ENCODE measurements around the gene TMEM185A.
"Not testable (repeated sequence)": the region's sequence is repeated elsewhere in the genome, so short reads cannot be mapped to it uniquely, and the experiment has no call there.

Gene TMEM185A

GRCh38 chrX:149550454-149550853 is 81.1 kb downstream of the TMEM185A start:
- peak in 1 of 2 donors; percentile 12 for DNase-seq

GRCh38 chrX:149549701-149550100 is 81.9 kb downstream of the TMEM185A start, which contains the start of gene HSFX3:
TSS of gene HSFX3 (minus strand) at chrX:149549924. CDS start at chrX:149549852, 72 bp downstream.
- not testable (repeated sequence) for DNase-seq

DNA sequence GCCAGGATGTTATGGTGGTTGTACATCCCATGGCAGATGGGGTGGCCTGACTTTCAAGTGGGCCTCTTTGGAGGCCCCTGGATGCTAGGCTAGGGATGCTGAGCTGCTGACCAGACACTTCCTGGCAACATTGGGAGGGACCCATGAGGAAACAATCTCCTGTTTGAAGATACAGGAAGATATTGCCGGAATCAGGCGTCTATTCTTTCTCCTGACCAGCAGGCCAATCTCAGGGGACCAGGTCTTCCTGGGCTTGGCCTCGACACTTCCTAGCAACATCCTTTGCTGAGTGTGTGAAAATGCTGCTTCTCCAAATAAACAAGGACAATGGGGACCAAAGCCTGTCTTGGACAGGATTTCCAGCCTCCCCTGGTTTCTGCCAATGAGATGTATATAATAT is 83.8 kb downstream of the TMEM185A start:
- DNase-seq, result not testable (repeated sequence)

- not testable (repeated sequence) for DNase-seq
These were observed 84.6 kb downstream of the TMEM185A start for GRCh38 chrX:149546962-149547361.
